Breast epithelium (tissue), 4 donors: Measurements from ENCODE around the gene CDK14. TPM values are rescaled to one million over a fixed set of nuclear protein-coding genes. Genes with fewer than 3 reads are reported as not detected.

ENCODE experiments used
- DNase-seq, 2 donors: peaks; one replicate each; pipeline ENCODE4 v3.0.0-alpha.2; 2019; ENCODE audit warnings: low spot score in 2 of 2
- H3K27ac ChIP-seq, 2 donors: fragments of 200-600 bp; sonication (generic) in 1 of 2; one replicate each; pipeline ENCODE4 v1.5.1; 2016 to 2019; ENCODE audit warnings: mild to moderate bottlenecking in 1 of 2
- H3K27me3 ChIP-seq, 2 donors: fragments of 200-600 bp; sonication (generic) in 1 of 2; one replicate each; pipeline versions ENCODE4 v1.5.1 to v1.6.0; 2017 to 2019; ENCODE audit warnings: control low read depth in 1 of 2, mild to moderate bottlenecking in 1 of 2
- H3K36me3 ChIP-seq: fragments of 200-600 bp; one replicate; pipeline ENCODE4 v1.5.1; 2019
- H3K4me1 ChIP-seq, 2 donors: fragments of 200-600 bp; sonication (generic); one replicate each; pipeline ENCODE4 v1.5.1; 2016 to 2019; ENCODE audit warnings: control low read depth in 1 of 2
- H3K4me3 ChIP-seq, 3 donors: fragments of 200-600 bp; sonication (generic); 1 replicate in 2 of 3; 2 replicates in 1 of 3; pipeline ENCODE4 v1.5.1; 2016 to 2019; ENCODE audit warnings: mild to moderate bottlenecking in 3 of 3, moderate library complexity in 2 of 3
- H3K9me3 ChIP-seq, 2 donors: fragments of 200-600 bp; sonication (generic) in 1 of 2; one replicate each; pipeline ENCODE4 v1.5.1; 2016 to 2019; ENCODE audit warnings: control low read depth in 1 of 2
- CTCF ChIP-seq, 3 donors: fragments of 450-650 bp; IDR thresholded peaks; one replicate each; pipeline ENCODE4 v1.5.1; 2016 to 2017; ENCODE audit warnings: antibody characterized with exemption in 3 of 3, mild to moderate bottlenecking in 3 of 3, moderate library complexity in 3 of 3
- POLR2A ChIP-seq: fragments of 450-650 bp; IDR thresholded peaks from one replicate; pipeline ENCODE4 v1.6.1; 2016; ENCODE audit warnings: antibody characterized with exemption, mild to moderate bottlenecking, moderate library complexity
- POLR2AphosphoS5 ChIP-seq, 3 donors: sonication (generic); formaldehyde crosslinking; IDR thresholded peaks; one replicate each; pipeline ENCODE4 v1.6.1; 2017; ENCODE audit warnings: antibody characterized with exemption in 3 of 3
- intact Hi-C: fragments of 100-400 bp; cut with DNase I; formaldehyde crosslinking; loops from one replicate; pipeline ENCODE4 v1.15.1; 2023; ENCODE audit warnings: low total_unique reads
- total RNA-seq, 3 donors: library from RNA; depleted of rRNA; stranded (reverse); fragments of >200 nt; gene quantifications; one replicate each; pipeline ENCODE4 v1.1.0, GENCODE V29; 2016

Gene CDK14
- total RNA-seq, 3 donors from 2014 or later, result 16.3 to 64.7 (median 29.8) TPM

DNA sequence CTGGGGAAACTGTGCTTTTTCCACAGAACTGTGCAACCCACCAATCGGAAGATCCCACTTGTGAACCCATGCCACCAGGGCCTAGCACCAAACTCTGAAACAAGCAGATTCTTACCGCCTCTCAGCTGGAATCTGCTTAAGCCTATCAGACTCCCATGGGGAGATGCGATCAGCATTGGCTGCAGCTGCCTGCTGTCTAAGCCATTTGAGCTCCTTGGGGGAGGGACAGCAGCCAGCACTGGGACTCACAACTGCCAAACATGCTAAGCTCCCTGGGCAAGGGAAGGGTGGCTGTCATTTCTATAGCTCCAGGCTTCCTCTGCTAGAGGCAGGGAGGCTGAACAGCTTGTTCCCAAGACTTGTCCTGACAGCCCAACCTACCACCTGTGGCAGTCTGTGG lies 283.8 kb downstream of the CDK14 start:
- no peak for DNase-seq
- Histone ChIP-seq H3K36me3 (no peaks in the 10 kb centered on the region), H3K4me1 (no peaks in the 10 kb centered on the region), H3K9me3 (no peaks in the 10 kb centered on the region), H3K4me3 (no peak overlapping the region), H3K27me3 (no peaks in the 10 kb centered on the region), H3K27ac (no peak overlapping the region)
- intact Hi-C loops, result no loop called here
- TF ChIP-seq POLR2A (no peak), CTCF (IDR thresholded peaks at IDR 0.05) (no peak), POLR2AphosphoS5 (IDR thresholded peaks at IDR 0.05) (no peak)

DNA sequence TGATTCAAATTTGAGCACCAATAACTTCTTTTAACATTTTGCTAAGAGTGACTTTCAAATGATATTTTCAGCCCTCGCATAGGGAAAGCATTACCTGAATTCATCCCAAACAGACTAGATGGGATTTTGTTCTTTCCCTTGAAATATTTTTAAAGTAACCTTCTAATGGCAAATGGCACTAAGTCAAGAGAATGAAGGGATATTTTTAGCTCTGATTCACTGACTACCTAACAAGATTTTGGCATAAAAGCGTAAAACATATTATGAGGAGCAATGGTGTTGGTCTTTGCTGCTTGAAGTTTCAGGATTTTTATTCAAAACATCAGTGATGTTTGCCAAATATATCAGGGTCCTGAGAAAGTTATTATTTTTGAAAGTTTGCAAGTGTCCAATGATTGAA lies 290.3 kb downstream of the CDK14 start:
- Histone ChIP-seq H3K36me3 (no peaks in the 10 kb centered on the region), H3K27me3 (no peaks in the 10 kb centered on the region), H3K9me3 (no peaks in the 10 kb centered on the region), H3K4me1 (no peaks in the 10 kb centered on the region), H3K27ac (no peak overlapping the region), H3K4me3 (no peak overlapping the region)
- DNase-seq, result no peak
- no peak for TF ChIP-seq POLR2AphosphoS5 (IDR thresholded peaks at IDR 0.05)
- no peak for TF ChIP-seq CTCF (IDR thresholded peaks at IDR 0.05)
- intact Hi-C loops, result no loop called here

- Histone ChIP-seq H3K4me1 (no peaks in the 10 kb centered on the region), H3K4me3 (no peak overlapping the region), H3K27me3 (no peaks in the 10 kb centered on the region), H3K9me3 (no peaks in the 10 kb centered on the region), H3K27ac (no peak overlapping the region), H3K36me3 (no peaks in the 10 kb centered on the region)
- intact Hi-C loops, result no loop called here
- no peak for DNase-seq
- TF ChIP-seq CTCF (IDR thresholded peaks at IDR 0.05) (no peak), POLR2AphosphoS5 (IDR thresholded peaks at IDR 0.05) (no peak), POLR2A (no peak)
Observed at GRCh38 chr7:90889210-90889609, 293.1 kb downstream of the CDK14 start.

GRCh38 chr7:90889644-90890043 lies 293.5 kb downstream of the CDK14 start:
- Histone ChIP-seq H3K9me3 (no peaks in the 10 kb centered on the region), H3K4me3 (no peak overlapping the region), H3K4me1 (no peaks in the 10 kb centered on the region), H3K27ac (no peak overlapping the region), H3K36me3 (no peaks in the 10 kb centered on the region), H3K27me3 (no peaks in the 10 kb centered on the region)
- intact Hi-C loops, result no loop called here
- TF ChIP-seq POLR2AphosphoS5 (IDR thresholded peaks at IDR 0.05) (no peak), CTCF (IDR thresholded peaks at IDR 0.05) (no peak), POLR2A (no peak)
- no peak for DNase-seq

GRCh38 chr7:90891529-90891928 lies 295.4 kb downstream of the CDK14 start:
- TF ChIP-seq CTCF (IDR thresholded peaks at IDR 0.05) (no peak), POLR2A (no peak), POLR2AphosphoS5 (IDR thresholded peaks at IDR 0.05) (no peak)
- intact Hi-C loops, result no loop called here

More at GRCh38 chr7:90891529-90891928, 295.4 kb downstream of the CDK14 start:
- Histone ChIP-seq H3K9me3 (no peaks in the 10 kb centered on the region), H3K4me3 (no peak overlapping the region), H3K36me3 (no peaks in the 10 kb centered on the region), H3K4me1 (no peaks in the 10 kb centered on the region), H3K27ac (no peak overlapping the region), H3K27me3 (no peaks in the 10 kb centered on the region)
- DNase-seq, result no peak
